GM18870 (cell line): ENCODE results near the gene AP1AR.

Source experiments
- ATAC-seq: cut with Tn5 transposase; IDR thresholded peaks from one replicate; pipeline ENCODE4 v1.9.1; 2021; ENCODE audit warnings: moderate library complexity; ENCODE audit not compliant: unreplicated experiment

The AP1AR gene

DNA sequence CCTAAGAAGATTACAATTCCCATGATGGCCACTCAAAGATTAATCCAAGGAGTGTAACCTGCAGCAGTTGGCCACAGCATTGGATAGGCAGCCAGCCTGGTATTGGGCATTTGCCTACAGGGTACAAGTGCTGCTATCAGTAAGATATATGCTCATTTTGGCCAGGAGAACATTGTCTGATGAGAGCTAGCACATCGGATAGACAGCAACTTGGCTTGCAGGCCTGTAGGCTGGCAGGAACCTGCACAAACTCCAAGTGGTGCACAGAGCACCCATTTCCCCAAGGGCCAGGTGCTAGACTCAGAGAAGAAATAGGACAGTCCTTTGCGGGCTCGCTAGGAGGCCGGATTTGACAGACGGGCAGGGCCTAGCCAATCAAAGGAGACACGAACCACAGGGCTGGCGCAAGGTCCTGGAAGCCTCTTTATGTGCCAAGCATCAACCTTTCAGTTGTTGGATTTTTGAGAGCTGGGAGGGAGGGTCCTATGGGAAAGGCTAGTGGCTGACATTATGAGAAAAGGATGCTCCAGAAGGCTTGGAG is 11.7 kb upstream of the AP1AR start:
- ATAC-seq, result no peak

DNA sequence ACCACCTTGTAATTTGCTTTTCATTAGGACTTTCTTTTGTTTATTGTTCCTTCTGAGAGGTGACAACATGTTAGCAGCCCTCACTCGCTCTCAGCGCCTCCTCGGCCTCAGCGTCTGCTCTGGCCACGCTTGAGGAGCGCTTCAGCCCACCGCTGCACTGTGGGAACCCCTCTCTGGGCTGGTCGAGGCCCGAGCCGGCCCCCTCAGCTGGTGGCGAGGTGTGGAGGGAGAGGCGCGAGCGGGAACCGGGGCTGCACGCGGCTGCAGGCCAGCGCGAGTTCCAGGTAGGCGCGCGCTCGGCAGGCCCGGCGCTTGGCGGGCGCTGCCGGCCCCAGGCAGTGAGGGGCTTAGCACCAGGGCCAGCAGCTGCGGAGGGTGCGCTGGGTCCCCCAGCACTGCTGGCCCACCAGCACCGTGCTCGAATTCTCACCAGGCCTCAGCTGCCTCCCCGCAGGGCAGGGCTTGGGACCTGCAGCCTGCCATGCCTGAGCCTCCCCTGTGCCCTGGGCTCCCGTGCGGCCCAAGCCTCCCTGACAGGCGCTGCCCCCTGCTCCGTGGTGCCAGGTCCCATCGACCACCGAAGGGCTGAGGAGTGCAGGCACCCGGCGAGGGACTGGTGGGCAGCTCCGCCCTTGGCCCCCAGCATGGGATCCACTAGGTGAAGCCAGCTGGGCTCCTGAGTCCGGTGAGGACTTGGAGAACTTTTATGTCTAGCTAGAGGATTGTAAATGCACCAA is 9.2 kb upstream of the AP1AR start:
- no peak for ATAC-seq

DNA sequence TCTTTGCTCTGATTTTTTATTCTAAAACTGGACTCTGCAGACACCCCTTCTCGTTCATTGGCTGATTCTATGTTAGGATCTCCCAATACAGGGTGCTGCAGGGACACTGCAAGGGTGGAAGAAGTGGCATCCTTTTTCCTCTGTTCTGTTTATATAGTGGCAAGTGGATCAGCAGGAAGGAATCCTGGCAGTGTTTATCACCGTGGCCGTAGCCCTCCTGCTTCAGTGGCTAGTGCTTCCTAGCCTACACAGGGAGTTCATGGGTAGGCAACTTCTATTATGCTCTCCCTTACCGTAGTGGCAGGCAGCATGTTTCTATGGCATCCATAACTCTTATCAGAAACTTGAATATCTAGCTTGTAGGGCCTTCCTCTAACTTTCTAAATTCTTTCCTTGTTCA is 6.4 kb upstream of the AP1AR start:
- ATAC-seq, result no peak

DNA sequence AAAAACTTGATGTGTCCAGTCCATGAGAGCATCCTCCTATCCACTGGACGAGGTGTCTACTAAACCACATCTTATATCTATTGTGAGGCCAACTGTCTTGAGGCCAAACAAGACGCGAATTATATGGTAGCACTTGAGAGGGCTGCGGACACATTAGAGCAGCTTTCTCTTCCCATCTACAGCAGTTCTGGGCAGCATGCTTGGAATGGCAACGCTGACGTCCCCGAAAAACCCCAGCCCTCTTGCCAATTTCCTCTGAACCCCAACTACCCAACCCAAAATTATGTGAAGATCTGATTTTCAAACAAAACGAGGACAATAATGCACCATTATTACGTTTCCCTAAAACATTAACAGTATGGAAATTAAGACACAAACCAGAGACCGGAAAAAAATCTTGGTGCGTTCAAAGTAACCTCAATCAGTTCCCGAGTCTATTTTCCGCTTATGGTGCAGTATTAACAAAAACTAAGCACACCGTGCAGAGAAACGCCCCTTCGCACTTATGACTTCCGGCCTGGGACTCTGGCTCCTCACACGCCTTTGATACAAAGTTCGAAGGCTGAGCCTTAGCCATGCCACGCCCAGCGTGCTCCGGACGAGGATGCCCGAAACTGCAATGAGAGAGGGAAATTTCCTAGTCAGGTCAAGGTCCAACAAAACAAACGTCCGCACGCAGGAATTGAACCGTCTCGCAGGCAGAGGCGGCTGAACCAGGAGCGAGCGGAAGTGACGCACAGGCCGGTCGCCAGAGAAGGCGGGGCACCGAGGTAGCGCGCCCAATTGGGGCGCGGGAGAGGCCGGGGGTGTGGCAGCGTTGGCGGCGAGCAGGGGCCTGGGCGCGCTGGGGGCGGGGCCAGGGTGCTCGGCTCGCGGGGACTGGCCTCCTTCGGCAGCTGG is 458 bp upstream of the AP1AR start:
- peak; percentile 81 for ATAC-seq

DNA sequence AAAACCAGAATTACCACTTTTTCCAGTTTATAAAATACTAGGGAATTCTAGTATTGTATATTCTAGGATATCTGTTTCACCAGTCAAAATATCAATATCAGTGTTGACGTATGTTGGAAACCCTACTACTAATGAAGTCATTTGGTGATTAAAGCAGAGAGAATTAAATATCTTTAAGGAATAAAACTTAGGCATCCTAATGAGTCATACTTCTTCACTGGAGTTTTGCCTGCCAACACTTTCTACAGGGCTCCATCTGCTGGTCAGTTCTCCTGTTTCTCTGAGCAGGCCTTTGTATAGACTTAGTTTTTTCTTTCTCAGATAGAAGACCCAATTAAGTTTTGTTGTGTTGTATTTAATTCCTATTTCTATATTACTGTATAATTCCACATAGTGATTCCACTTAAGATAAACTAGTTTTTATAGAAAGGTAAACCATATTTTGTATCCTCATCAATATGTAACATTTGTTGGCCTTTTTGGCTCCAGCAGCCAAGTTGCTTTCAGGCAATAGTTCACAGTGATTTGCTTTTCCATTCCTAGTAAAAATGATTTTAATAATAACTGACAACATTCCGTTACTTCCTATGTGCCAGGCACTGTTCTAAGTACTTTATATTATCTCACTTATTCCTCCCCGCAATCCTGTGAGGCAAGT is 3.5 kb downstream of the AP1AR start:
- ATAC-seq, result no peak

DNA sequence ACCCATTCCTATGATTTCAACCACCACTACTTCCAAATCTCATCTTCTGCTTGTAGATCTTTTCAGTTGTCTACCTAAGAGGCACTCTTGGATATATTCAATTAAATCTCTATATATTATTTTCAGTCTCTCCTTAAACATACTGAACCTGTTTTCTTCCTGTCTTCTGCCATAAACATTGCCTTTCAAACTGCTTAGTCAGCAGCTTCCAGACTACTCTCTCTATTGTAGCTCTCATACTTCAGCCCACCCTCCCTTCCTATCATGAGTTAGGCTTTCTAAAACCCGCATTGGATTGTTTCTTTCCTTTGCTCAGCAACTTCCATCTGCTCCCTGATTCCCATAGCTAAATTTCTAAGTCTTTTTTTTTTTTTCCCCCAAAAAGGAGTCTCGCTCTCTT is 4.5 kb downstream of the AP1AR start:
- ATAC-seq, result no peak

DNA sequence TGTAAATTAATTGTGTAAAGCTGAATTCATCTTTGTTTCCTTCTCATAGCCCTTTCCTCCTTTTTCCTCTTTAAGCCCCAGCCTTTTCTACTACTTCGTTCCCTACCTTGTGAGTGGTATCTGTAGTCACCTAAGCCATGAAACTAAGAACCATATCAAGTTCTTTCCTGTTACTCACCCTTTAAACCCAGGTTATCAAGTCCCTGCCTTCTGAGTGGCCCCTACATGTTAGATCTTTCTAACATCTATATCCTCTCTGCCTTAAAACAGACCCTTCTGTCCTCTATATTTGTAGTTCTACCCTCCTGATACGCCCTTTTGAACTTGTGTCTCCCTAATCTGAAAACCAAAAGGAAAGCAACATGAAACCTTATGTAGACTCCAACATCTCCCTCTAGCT is 7.2 kb downstream of the AP1AR start:
- ATAC-seq, result no peak

DNA sequence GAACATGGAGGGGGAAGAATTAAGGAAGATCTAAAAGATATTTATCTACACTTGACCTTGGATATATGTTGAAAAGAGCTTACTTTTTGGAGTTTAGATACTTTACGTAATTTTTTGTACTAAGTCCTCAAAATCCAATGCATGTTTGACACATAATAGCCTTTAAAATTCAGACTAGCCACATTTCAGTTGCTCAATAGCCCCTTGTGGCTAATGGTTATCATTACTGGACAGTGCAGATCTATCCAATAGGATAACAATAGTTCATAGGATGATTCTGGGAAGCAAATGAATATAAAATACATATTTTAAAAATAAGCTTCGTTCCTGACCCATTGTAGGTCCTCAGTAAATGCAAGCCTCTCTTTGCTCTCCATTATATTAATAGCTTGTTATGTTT is 13.8 kb downstream of the AP1AR start:
- no peak for ATAC-seq

DNA sequence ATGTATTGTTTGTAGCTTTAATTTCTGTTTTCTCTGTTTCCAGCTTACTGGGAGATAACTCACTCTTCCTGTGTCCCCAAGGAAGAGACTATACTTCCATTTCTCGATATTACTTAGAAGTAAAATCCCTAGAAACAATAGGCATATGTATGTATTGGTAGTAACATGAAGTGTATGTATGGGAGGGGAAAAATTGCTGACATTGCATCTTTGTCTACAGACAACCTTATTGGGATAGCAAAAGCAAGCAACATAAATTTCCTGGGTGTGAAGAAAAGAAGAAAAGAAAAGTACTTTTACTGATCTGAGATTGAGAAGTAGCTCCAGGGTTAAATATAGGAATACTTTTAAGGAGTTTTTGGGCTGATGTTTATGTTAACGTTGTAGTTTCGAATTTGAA is 15.4 kb downstream of the AP1AR start:
- no peak for ATAC-seq

DNA sequence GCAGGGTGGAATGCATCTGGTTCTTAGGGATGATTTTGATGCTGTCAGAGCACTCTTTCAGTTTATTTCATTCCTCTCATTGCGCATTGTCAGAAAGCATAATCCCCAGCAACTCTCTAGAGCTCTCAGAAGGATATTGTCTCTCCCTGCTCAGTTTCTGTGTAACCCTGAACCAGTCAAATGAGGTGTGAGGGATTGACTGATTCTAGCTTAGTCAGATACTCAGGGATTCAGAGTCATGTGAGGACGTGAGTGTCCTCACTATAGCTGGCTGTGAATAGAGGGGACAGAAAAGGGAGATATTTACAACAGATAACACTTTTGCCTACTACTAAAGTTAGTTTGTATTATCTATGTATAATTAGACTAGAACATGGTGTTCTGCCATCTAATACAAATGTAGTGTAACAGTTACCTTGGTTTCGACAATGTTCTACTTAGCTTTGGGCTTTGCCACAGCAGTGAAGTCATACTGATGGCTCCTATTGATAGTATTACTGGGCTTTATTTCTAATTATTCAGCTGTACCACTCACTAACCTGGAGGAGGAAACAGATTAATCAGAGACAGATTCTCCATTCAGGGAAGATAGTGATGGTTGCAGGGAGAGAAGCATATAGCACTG is 19.5 kb downstream of the AP1AR start:
- ATAC-seq, result no peak

DNA sequence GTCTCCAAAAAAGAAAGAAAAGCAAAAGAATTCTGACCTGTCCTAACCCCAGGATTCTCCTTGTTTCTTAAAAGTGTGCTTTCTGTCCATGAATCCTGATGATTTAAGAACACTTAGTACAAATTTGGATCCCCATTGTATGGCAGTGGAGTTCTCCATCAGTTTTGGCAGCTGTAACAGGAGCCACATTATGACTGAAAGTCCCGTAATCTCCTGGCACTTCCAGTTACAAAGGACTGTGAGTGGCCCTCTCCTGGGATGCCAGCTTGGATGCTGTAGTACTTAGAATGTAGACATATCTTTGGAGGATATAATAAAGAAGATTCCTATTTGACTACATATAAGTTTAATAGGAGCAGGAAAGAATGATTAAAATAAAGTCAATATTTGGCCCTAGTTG is 20.6 kb downstream of the AP1AR start:
- no peak for ATAC-seq

DNA sequence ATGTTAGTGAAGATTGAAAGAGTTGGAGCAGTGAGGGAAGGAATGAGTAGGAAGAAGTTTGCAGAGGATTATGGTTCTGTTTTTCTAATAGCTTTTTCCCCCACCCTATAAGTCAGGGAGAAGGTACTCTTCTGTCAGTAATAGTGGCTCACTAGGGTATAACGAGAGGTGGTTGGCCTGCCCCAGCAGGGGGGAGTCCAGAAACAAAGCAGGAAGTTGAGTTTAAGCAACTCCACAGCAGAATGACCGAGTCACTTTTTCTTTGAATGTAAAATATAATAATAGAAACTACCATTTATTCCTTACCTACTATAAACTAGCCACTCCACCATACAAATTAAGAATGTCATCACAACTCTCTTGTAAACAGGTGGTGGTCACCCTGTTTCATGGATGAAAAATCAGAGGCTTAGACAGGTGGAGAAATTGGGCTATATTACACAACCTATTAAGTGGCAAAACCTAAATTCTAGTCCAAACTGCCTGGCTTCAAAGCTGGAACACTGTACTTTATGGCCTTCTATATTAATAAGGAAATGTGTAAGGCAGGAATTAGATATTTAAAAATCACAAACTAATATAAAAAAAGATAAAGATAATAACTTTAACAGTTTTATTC is 21.9 kb downstream of the AP1AR start:
- peak; percentile 48 for ATAC-seq

DNA sequence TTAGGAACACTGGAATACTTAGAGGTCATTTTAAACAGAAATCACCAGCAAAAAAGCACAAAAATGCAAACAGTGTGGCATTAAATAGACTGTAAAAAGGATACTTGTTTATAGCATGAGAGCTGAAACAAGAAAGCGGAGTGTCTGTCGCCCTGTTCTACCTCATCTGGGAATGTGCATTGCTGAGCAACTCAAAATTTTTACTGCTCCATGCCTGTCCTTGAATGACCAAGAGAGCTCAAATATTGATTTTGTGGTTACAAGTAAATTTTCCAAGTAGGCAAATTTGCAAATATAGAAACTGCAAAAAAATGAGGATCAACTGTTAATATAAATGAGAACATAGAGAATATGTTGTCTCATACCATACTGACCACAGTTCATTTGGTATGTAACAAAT is 25.5 kb downstream of the AP1AR start:
- ATAC-seq, result no peak

DNA sequence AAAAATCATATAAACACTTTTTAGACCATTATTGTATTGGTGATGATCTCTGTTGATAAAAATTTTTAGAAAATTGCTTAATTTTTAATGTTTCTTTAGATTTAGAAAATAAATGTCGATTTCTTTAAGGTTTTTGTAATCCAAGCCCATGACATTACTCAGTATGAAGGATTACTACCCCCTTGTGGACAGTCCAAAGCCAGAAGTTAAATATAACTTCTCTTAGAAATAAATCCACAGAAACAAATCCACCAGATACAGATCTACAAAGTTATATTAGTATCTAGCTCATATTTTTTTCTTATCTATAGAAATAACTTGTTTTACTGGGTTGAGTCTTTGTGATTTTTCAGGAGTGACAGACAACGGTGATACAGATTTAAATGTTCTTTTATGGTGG is 35.2 kb downstream of the AP1AR start:
- ATAC-seq, result no peak

DNA sequence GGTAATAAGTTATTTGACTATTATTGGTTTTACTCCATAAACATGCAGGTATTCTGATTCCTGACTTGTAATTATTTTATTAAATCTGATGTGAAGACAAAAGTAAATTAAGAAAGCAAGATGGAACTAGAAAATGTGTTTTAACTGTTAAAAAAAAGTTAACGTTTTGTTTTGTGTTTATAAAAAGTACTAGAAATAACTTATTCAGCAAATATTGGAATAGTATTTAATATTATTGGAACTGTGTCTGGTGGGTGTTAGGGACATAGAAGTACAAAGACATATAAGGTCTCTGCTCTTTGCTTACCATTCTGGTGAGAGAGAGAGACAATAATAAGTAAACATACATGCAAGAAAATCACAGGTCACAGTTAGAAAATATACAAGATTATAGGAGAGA is 38.5 kb downstream of the AP1AR start:
- ATAC-seq, result no peak

DNA sequence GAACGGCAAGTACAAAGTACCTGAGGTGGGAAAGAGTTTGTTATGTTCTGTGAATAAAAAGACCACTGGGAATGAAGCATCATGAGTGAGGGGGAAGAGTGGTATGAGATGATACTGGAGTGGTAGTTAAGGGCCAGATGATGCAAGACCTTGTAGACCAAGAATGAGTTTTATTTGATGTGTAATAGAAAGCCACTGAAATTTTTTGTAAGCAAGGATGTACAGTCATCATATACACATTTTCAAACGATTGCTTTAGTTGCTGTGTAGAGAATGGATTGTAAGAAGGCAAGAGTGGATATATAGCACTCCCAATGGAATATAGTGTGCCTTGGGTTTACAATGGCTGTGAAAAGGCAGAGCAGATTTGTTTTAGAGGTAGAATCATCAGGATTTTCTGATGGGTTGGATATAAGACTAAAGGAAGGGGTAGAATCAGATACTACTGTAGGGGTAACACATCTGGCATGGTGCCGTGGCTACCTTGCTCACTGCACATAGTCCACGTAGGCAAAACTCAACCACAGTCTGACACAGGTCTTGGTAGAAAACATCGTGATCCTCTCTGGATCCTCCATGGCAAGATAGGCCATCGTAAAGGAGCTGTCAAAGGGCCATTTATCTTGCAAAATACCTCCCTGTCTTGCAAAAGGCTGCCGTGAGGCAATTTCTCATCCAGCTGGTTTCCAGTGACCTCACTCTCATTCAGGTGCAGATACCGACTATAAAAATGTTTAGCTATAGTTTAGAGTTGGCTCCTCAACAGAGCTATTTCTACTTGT is 39.2 kb downstream of the AP1AR start:
- ATAC-seq, result no peak

DNA sequence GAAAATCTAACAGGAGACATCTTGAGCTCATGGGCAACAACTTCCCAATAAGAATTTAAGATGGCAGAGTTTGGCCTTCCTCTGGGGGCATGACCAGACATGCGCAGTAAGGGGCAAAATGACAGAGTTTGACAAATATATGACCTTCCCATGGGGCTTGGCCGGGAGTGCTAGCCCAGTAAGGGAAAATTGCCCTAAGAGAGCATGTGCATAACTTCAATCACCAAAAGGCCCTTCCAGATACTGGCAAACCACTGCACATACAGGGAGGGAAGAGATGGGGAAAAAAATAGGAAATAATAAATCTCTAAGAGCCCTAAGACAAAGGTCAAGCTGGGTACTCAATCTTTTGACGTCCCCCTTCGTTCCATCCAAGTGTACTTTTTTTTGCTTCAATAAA is 40.7 kb downstream of the AP1AR start:
- no peak for ATAC-seq

DNA sequence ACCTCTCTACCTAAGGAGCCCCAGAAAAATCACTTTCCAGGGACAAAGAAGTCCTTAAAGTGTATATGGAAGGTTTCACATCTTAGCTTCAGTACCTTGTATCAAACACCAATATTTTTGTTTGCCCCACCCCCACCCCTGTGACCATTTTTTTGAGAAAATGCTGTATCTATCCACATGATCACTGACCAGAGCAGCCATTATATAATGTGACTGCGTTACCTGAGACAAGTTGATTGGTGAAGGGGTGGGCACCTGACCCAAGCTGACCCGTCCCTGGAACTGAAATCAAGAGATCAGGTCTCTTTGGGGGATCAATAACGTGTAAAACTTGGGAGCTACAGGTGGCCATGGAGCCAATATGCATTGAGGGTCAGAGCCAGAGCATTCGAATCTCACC is 43.4 kb downstream of the AP1AR start:
- ATAC-seq, result no peak

DNA sequence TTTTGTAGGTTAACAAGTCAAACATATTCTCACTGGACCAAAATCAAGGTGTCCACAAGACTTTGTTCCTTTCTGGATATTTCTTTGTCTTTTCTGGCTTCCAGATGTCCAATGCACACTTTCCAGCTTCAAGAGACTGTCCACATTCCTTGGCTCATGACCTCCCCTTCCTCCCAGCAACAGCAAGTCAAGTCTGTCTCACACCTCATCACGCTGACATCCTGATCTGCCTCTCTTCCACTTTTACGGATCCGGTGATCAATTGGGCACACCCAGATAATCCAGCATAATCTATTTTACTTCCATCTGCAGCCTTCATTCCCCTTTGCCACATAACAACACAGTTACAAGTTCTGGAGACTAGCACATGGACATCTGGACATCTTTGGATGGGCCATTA is 44.5 kb downstream of the AP1AR start:
- no peak for ATAC-seq

DNA sequence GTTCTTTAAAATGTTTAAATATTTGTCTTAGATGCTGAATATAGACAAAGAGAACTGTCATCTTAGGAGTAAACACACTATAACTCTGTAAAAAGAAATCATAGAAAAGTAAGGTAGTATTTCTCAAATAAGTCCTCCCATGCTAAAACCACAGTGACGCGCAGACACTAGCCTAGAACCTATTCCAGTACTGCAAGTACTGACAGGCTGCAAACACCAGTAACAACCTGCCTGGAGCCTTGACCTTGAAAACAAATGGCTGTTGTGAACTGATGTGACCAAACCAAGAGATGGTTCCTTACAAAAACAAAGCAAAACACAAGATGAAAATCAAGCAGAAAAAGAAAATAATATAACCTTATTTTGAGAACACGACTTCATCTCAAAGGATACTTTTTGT is 45.6 kb downstream of the AP1AR start:
- no peak for ATAC-seq
